GM19239 (cell line): ENCODE data around the gene SPOUT1.
A peak's percentile ranks its signal among the peaks of the same experiment; 100 is the strongest.

Source experiments
- DNase-seq: peaks from one replicate; pipeline ENCODE4 v3.0.0; 2011; ENCODE audit warnings: low spot score; ENCODE audit not compliant: insufficient read length
- FAIRE-seq: peaks from 2 replicates; lab custom pipeline; 2011; peaks lifted over from hg19 to GRCh38; lab: Jason Lieb, UNC

The SPOUT1 gene

GRCh38 chr9:128838338-128838737 lies 8.7 kb upstream of the SPOUT1 start:
- DNase-seq, result no peak
- FAIRE-seq, result no peak

GRCh38 chr9:128836509-128837145 lies 7.0 kb upstream of the SPOUT1 start:
- no peak for FAIRE-seq
- DNase-seq, result no peak

GRCh38 chr9:128835246-128836210 lies 5.9 kb upstream of the SPOUT1 start:
- DNase-seq (no peak), FAIRE-seq (no peak)

DNA sequence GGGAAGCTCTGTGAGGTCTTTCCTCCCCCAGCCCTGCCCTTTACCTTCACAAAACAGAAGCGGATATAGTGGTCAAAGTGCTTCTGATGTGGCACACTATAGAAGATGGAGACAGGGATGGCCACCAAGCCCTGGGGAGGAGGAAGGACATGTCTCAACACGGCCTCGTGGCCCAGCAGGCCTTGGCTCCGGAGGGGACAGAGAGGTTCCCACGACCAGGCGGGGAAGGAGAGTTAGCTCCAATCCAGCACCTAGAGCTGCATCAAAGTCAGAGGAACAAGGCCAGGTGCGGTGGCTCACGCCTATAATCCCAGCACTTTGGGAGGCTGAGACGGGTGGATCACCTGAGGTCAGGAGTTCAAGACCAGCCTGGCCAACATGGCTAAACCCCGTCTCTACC lies 4.1 kb upstream of the SPOUT1 start:
- DNase-seq (no peak), FAIRE-seq (no peak)

- DNase-seq (no peak), FAIRE-seq (no peak)
Observed at GRCh38 chr9:128828719-128829452, 708 bp downstream of the SPOUT1 start.

GRCh38 chr9:128828267-128828666 lies 1.3 kb downstream of the SPOUT1 start:
- DNase-seq (no peak), FAIRE-seq (no peak)

DNA sequence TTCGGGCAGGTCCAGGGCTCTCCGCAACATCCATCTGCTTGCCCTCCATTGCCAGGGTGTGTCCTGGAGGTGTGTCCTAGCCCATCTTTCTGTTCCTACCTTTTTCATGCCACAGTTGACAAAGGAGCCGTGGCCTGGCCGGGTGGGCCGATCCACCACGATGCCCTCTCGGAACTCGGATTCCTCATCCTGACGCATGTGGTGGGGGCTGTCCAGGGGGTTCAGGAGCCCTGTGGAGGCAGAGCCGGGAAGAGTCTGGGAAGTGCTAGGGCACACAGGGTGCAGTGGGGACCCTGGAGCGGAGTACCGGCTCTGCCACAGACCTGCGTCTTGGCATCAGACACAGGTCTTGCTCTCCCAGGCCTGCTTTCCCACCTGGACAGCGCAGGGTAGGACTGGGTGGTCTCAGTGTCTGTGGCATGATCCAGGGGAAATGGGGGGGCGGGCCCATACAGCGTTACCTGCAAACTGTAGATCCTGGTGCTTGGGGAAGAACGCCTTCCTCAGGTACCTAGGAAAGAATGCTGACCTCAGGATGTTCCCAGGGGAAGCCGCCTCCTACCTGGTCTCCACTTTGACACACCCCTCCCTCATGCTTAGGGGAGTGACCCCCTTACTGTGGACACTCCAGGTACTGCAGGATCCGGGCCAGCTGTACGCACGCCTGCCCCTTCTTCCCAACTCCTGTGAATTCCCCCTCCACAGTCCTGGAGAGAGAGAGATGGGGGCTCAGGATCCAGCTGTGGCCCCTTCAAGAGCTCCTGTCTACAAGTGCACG lies 3.5 kb downstream of the SPOUT1 start:
- DNase-seq (no peak), FAIRE-seq (no peak)

- FAIRE-seq (no peak), DNase-seq (no peak)
Observed at GRCh38 chr9:128824911-128825310, 4.7 kb downstream of the SPOUT1 start.

GRCh38 chr9:128823903-128824406 lies 5.6 kb downstream of the SPOUT1 start:
- no peak for FAIRE-seq
- DNase-seq, result no peak

DNA sequence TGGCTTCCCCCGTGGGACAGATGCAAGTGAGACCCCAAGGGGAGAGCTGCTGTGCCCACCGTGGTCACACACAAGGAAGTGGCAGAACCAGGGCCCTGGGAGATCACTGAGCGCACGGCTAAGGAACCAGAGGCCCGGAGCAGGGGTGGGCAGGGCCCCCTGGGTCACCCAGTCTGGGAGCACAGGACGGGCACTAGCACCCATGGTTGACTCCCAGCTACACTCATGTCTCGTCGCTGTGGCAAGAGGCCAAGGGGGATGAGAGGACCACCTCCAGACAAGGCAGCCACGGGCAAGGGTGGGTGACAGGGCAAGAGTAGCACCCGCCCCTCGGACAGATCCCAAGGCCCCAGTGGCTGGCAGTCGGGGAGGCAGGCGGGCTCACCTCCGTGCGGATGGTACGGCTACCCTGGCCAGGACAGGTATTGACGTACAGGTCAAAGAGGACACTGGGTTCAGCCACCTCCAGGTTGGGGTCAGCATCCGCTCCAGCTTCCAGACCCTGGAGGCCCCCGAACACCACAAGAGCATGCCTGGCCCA lies 6.2 kb downstream of the SPOUT1 start:
- FAIRE-seq, result no peak
- DNase-seq, result no peak

DNA sequence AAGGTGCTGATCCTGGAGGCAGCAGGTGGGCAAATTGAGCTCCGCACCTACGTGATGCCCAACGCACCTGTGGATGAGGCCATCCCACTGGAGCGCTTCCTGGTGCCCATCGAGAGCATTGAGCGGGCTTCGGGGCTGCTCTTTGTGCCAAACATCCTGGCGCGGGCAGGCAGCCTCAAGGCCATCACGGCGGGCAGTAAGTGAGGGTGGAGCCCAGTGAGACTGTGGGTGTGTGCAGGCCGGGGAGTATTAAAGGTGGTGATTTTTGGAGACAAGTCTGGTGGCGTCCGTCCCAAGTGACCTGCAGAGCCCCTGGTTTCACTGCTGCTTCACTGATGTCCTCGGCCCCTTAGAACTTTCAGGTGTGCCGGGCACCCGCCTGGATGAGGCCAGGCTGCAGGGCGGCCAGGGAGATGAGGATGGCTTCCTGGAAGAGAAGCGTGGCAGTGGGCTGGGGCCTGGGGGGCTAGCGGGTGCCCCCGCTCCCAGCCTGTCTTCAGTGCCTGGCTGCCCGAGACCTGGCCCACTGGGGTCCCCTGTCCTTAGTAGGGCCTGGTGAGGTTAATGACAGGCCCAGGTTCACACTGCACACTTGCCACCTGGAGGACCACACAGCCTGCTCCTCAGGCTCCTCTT lies 7.1 kb downstream of the SPOUT1 start:
- no peak for DNase-seq
- FAIRE-seq, result no peak

DNA sequence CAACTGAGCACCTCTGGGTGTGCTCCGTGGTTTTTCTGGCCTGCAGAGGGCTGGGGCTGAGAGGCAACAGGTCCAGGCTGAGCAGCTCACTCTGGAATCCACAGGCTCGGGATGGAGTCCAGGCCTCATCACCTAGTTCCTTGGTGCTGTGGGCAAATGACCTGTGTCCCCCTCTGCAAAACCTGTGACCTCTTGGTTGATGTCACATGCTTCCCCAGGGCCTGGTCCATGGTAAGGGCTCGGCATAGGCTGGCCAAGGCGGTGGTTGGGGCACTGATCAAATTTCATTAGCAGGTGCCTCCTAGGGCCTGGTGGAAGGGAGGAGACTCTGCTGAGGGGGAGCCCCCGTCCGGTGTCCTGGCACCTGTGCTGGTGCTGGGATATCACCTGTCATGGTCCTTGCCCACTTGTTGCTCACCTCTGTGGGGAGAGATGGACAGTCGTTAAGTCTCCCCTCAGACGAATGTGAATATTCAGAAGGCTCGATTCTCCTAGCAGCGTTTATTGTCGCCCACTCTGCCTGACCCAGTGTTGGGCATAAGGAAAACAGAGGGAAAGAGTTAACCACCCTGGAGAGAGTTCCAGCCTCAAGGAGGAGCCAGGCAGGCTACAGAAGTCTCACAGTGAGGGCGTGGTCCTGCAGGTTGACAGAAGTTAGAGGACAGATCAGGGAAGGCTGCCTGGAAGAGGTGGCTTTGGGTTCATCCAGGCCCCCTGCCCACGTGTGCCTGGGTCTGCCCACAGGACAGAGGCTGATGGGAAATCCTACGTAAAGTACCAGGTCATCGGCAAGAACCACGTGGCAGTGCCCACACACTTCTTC lies 7.8 kb downstream of the SPOUT1 start:
- no peak for FAIRE-seq
- DNase-seq, result no peak

DNA sequence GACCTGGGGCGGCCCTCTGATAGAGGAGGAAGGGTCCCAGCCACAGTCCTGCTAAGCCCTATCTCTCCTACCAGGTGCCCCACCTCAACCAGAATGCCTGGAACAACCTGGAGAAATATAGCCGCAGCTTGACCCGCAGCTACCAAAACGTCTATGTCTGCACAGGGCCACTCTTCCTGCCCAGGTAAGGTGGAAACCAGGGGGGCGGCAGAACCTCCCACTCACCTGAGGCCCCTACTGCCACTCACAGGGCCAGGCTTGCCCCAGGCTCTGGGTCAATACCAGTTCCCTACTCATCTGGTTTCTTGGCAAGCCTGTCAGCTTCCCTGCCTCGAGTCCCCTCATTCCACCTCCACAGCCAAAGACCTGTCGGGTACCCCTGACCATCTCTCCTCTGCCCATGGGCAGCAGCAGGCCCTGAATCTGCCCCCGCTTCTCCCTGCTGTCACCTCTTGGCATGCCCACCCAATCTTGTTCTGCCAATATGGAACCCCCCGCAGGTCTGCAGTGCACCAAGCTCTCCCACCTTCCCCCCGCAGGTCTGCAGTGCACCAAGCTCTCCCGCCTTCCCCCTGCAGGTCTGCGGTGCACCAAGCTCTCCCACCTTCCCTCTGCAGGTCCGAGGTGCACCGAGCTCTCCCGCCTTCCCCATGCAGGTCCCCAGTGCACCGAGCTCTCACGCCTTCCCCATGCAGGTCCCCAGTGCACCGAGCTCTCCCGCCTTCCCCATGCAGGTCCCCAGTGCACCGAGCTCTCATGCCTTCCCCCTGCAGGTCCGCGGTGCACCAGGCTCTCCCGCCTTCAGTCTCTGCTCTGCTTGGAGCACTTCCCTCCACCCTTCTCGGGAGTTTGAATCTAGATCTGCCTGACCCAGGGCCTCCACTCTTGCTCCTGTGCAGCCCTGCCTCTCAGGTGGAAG lies 8.7 kb downstream of the SPOUT1 start:
- FAIRE-seq (no peak), DNase-seq (no peak)

DNA sequence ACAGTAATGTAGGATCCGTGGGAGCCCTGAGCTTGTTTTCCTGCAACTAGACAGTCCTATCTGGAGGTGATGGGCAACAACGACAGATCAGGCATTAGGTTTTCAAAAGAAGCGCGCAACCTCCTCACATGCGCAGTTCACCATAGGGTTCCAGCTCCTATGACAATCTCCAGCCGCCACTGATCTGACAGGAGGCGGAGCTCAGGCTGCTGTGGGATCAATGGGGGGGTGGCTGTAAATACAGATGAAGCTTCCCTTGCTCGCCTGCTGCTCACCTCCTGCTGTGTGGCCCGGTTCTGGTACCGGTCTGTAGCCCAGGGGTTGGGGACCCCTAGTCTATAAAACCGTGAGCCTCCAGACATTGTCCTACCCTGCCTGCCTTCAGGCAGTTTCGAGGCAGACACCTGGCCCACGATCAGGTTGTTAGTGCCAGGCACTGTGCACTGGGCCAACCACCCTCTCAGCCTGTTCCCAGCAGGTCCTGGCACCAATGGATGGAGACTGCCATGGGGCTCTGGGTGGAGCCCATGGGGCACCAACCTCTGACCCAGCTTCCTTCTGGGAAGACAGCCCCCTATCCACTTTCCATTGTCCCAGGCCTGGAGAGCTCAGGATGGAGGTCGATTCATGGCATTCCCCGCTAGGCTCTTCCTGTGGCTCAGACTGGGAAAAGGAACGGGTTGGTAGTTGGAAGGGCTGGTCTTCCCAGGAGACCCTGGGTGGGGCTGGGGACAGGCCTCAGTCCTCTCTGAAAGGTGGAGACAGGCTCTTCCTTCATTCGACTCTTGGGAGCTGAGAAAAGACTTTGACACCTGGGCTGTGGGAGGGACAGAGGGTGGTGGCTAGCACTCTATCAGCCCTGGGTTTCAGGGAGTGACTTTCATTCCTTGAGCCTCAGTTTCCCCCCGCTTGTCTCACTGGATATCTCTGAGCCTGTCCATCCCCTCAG lies 9.6 kb downstream of the SPOUT1 start:
- DNase-seq, result no peak
- no peak for FAIRE-seq

DNA sequence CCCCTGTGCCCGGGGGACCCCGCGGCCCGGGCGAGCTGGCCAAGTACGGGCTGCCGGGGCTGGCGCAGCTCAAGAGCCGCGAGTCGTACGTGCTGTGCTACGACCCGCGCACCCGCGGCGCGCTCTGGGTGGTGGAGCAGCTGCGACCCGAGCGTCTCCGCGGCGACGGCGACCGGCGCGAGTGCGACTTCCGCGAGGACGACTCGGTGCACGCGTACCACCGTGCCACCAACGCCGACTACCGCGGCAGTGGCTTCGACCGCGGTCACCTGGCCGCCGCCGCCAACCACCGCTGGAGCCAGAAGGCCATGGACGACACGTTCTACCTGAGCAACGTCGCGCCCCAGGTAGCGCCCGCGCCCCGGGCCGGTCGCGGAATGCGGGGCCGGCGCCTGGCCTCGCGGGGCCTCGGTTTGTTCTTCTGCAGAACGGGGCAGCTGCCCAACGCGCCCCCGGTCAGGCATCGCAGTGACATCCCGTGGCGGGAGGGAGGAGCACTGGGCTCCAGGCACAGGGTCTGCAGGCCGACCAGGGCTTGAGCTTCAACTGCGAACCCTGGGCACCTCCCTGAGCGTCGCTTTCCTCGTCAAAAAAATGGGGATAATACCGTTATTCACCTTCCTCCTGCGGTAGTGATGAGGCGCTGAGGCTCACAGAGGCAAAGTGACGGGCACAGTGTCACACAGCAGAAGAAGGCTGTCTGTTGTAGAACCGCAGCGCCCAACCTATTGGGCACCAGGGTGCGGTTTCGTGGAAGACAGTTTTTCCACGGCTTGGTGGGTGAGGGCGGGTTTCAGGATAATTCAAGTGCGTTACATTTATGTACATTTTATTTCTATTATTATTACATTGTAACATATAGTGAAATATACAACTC lies 10.5 kb downstream of the SPOUT1 start:
- FAIRE-seq (no peak), DNase-seq (peak; percentile 48)
